K562 (cell line): ENCODE results near the gene TMPRSS5. TPM values are rescaled to one million over a fixed set of nuclear protein-coding genes. Genes with fewer than 3 reads are reported as not detected.

Experiments
- ATAC-seq: fragments of 200-7000 bp; cut with Tn5 transposase; 3 replicates; pipeline ENCODE4 v1.9.1; 2020; ENCODE audit warnings: moderate library complexity
- BruUV-seq: library from RNA; stranded (reverse); fragments of 400-500 nt; replicated peaks from 2 replicates; lab custom pipeline; 2021; lab: Mats Ljungman, UMichigan
- CTCF ChIA-PET: fragments of 300-600 bp; formaldehyde crosslinking; extraction: SDS; loops from one replicate; lab custom pipeline; 2021; ENCODE audit warnings: low intra/inter-chr PET ratio; lab: Yijun Ruan, JAX
- POLR2A ChIA-PET: fragments of 300-600, 350-650 bp; sonication (Branson Sonifier 250); formaldehyde crosslinking; extraction: SDS; loops from one replicate; lab custom pipeline; 2021; ENCODE audit warnings: antibody characterized with exemption, inconsistent platforms; lab: Yijun Ruan, JAX
- DNase-seq, 4 experiments: peaks; one replicate each; pipeline versions ENCODE4 v3.0.0 to v3.0.0-alpha.2; 2011 to 2018; ENCODE audit warnings: low spot score in 3 of 4, mixed read lengths in 3 of 4; ENCODE audit errors: extremely low read depth in 1 of 4
- FAIRE-seq: peaks from 2 replicates; lab custom pipeline; 2011; peaks lifted over from hg19 to GRCh38; lab: Jason Lieb, UNC
- H2AFZ ChIP-seq: 2 replicates; pipeline ENCODE4 v1.6.0; 2011; ENCODE audit warnings: low read depth, low read length, control low read depth, inconsistent platforms
- H3K27ac ChIP-seq: fragments of 200-600 bp; 3 replicates; pipeline ENCODE4 v1.8.0; 2011; ENCODE audit warnings: low read depth, mild to moderate bottlenecking, control low read depth, inconsistent platforms, low read length, moderate library complexity, mixed read lengths; ENCODE audit errors: extremely low read depth
- H3K27me3 ChIP-seq, 2 experiments: fragments of 300-600 bp in 1 of 2; 2 replicates in 1 of 2; 3 replicates in 1 of 2; pipeline versions ENCODE4 v1.6.0 to v1.8.0; 2011; ENCODE audit warnings: inconsistent platforms in 2 of 2, low read length in 2 of 2, mild to moderate bottlenecking in 1 of 2, mixed read lengths in 1 of 2, moderate library complexity in 1 of 2; ENCODE audit not compliant: control insufficient read depth in 2 of 2, insufficient read depth in 2 of 2
- H3K36me3 ChIP-seq: fragments of 300-600 bp; 3 replicates; pipeline ENCODE4 v1.8.0; 2011; ENCODE audit warnings: mild to moderate bottlenecking, low read length, inconsistent platforms; ENCODE audit not compliant: control insufficient read depth, insufficient read depth
- H3K4me1 ChIP-seq, 2 experiments: fragments of 200-600 bp in 1 of 2; replicated peaks in 1 of 2; 2 replicates in 1 of 2; 3 replicates in 1 of 2; pipeline versions ENCODE4 v1.5.1 to v1.8.0; 2011; ENCODE audit warnings: inconsistent platforms in 2 of 2, low read length in 2 of 2, mild to moderate bottlenecking in 1 of 2, mixed read lengths in 1 of 2, moderate library complexity in 1 of 2; ENCODE audit not compliant: control insufficient read depth in 2 of 2, insufficient read depth in 2 of 2
- H3K4me2 ChIP-seq: 2 replicates; pipeline ENCODE4 v1.6.1; 2011; ENCODE audit warnings: low read length, control low read depth, inconsistent platforms, mixed read lengths; ENCODE audit not compliant: insufficient read depth
- H3K4me3 ChIP-seq: fragments of 200-600 bp; sonication (generic), shearing (Covaris generic); 2 replicates; pipeline ENCODE4 v1.5.1; 2016; ENCODE audit warnings: control low read depth, inconsistent platforms
- H3K79me2 ChIP-seq: fragments of 200-600 bp; 3 replicates; pipeline ENCODE4 v1.8.0; 2011; ENCODE audit warnings: low read length, inconsistent platforms; ENCODE audit not compliant: control insufficient read depth, insufficient read depth
- H3K9ac ChIP-seq, 2 experiments: 2 replicates each; pipeline versions ENCODE4 v1.6.0 to v1.6.1; 2011; ENCODE audit warnings: low read depth in 2 of 2, low read length in 2 of 2, control low read depth in 1 of 2, inconsistent platforms in 1 of 2, mild to moderate bottlenecking in 1 of 2, mixed read lengths in 1 of 2; ENCODE audit not compliant: insufficient read depth in 1 of 2
- H3K9me1 ChIP-seq: one replicate; pipeline ENCODE4 v1.6.0; 2011; ENCODE audit warnings: inconsistent platforms, mild to moderate bottlenecking, low read length, moderate library complexity; ENCODE audit not compliant: control insufficient read depth, insufficient read depth
- H3K9me3 ChIP-seq: replicated peaks from 2 replicates; pipeline ENCODE4 v1.5.1; 2011; ENCODE audit warnings: low read depth, low read length, inconsistent platforms; ENCODE audit not compliant: control insufficient read depth, insufficient read depth
- H4K20me1 ChIP-seq: replicated peaks from 2 replicates; pipeline ENCODE4 v1.6.1; 2011; ENCODE audit warnings: low read length, inconsistent platforms, mixed read lengths; ENCODE audit not compliant: control insufficient read depth, insufficient read depth
- ARNT ChIP-seq, 2 experiments: fragments of 450-650 bp; IDR thresholded peaks; 2 replicates each; pipeline ENCODE4 v1.6.1; 2016; ENCODE audit warnings: mild to moderate bottlenecking in 1 of 2
- BACH1 ChIP-seq: fragments of 200-800 bp; sonication (Bioruptor generic); IDR thresholded peaks from 2 replicates; pipeline ENCODE4 v1.6.1; 2016; ENCODE audit warnings: missing genetic modification characterization, missing compliant biosample characterization
- BCOR ChIP-seq: fragments of 450-650 bp; IDR thresholded peaks from 2 replicates; pipeline ENCODE4 v1.6.1; 2016
- C11orf30 ChIP-seq: fragments of 450-650 bp; IDR thresholded peaks from 2 replicates; pipeline ENCODE4 v1.6.1; 2016; ENCODE audit warnings: low read depth, mild to moderate bottlenecking
- CXXC5 ChIP-seq: fragments of 250-450 bp; sonication (Bioruptor Pico); IDR thresholded peaks from 2 replicates; pipeline ENCODE4 v1.8.0; 2022; ENCODE audit warnings: inconsistent platforms, mild to moderate bottlenecking, moderate library complexity
- DMBX1 ChIP-seq: fragments of 250-450 bp; sonication (Bioruptor Pico); IDR thresholded peaks from 2 replicates; pipeline ENCODE4 v1.8.0; 2022; ENCODE audit warnings: inconsistent platforms, mild to moderate bottlenecking, moderate library complexity, borderline replicate concordance
- DPF2 ChIP-seq: fragments of 450-650 bp; IDR thresholded peaks from 2 replicates; pipeline ENCODE4 v1.6.1; 2016
- FOXA3 ChIP-seq, 2 experiments: fragments of 450-650 bp in 1 of 2; sonication (generic) in 1 of 2; formaldehyde crosslinking; IDR thresholded peaks in 1 of 2; conservative IDR thresholded peaks in 1 of 2; 2 replicates each; pipeline versions ENCODE4 v1.4.0 to v1.8.0; 2020 to 2022; ENCODE audit warnings: mild to moderate bottlenecking in 2 of 2, missing genetic modification reagents in 1 of 2
- NFE2 ChIP-seq: IDR thresholded peaks from 2 replicates; pipeline ENCODE4 v1.6.1; 2014; ENCODE audit warnings: antibody characterized with exemption, low read depth
- SMARCE1 ChIP-seq: fragments of 450-650 bp; IDR thresholded peaks from 2 replicates; pipeline ENCODE4 v1.7.1; 2016; ENCODE audit warnings: mild to moderate bottlenecking
- SOX6 ChIP-seq: fragments of 450-650 bp; IDR thresholded peaks from 2 replicates; pipeline ENCODE4 v1.6.1; 2014; ENCODE audit warnings: mild to moderate bottlenecking
- TSHZ1 ChIP-seq: fragments of 250-450 bp; sonication (Bioruptor Pico); IDR thresholded peaks from 2 replicates; pipeline ENCODE4 v1.4.0; 2020; ENCODE audit warnings: mild to moderate bottlenecking, moderate library complexity
- ZNF592 ChIP-seq: fragments of 450-650 bp; IDR thresholded peaks from 2 replicates; pipeline ENCODE4 v1.6.1; 2017; ENCODE audit warnings: antibody characterized with exemption, mild to moderate bottlenecking
- in situ Hi-C: fragments of 300-500 bp; cut with MboI; formaldehyde crosslinking; loops from 4 replicates; pipeline ENCODE4 v1.15.0; 2018; ENCODE audit warnings: inconsistent platforms, mixed read lengths
- intact Hi-C: fragments of 100-400 bp; cut with micrococcal nuclease; formaldehyde crosslinking; loops from 2 replicates; pipeline ENCODE4 v1.14.2; 2022
- polyA plus RNA-seq, 8 experiments: library from polyadenylated mRNA; depleted of rRNA in 4 of 8; stranded (reverse) in 5 of 8; unstranded in 3 of 8; fragments of >200 nt; fragmentation: Nextera tagmentation in 2 of 8; fragmentation: Illumina TruSeq in 1 of 8; extraction: Ambion mirVana in 2 of 8; extraction: Trizol in 1 of 8; gene quantifications; 2 replicates each; pipeline versions ENCODE4 v1.2.1 to v1.2.3, GENCODE V29; 2011 to 2014; ENCODE audit warnings: inconsistent platforms in 1 of 8, missing spikeins in 1 of 8
- total RNA-seq, 7 experiments: library from RNA; depleted of rRNA in 6 of 7; stranded (reverse); fragments of >200 nt in 6 of 7; fragmentation: Illumina TruSeq in 2 of 7; extraction: Trizol in 2 of 7; gene quantifications; 2 replicates each; pipeline versions ENCODE4 v1.2.1 to v1.2.3, GENCODE V29; 2011 to 2021; ENCODE audit warnings: low replicate concordance in 1 of 7

TMPRSS5 gene
- total and polyA plus RNA-seq, 9 of the 15 experiments (the other 6 are each of a cell fraction or from before 2014, with no cell fraction given) = 0.07 to 0.49 (median 0.17) TPM; not detected in 1

GRCh38 chr11:113670149-113670830 is 35.8 kb downstream of the TMPRSS5 start (continued):
- TF ChIP-seq BCOR = no peak
- TF ChIP-seq, all 486 proteins: peak for 4

- ChIA-PET POLR2A (interaction anchor here (1.1 kb wide), 1 partner anchor 12 kb away, joined by 3 read pairs; no protein-coding TSS in a partner anchor), CTCF (no interaction called here)
- peak in 1 of 4 experiments; percentile 32 for DNase-seq
- peak overlapping the region; percentile 60 for H3K27ac ChIP-seq
- H2AFZ ChIP-seq = peak overlapping the region; percentile 15; the same call in 1 of the 2 replicates
- peaks cover 6% of the 10 kb centered on the region; the same call in 2 of the 3 replicates for H3K79me2 ChIP-seq
- no peaks in the 10 kb centered on the region for H3K9me1 ChIP-seq
- no peak overlapping the region for H3K4me2 ChIP-seq
- peaks cover 9 to 52% of the 10 kb centered on the region in 2 experiments; a peak in 4 of 5 replicates for H3K4me1 ChIP-seq
- H3K27me3 ChIP-seq = no peaks in the 10 kb centered on the region
- in situ Hi-C loops = no loop called here
- no peaks in the 10 kb centered on the region for H4K20me1 ChIP-seq
- H3K36me3 ChIP-seq = peaks cover 2% of the 10 kb centered on the region
- H3K9ac ChIP-seq = no peak overlapping the region; a peak in 1 of 4 replicates
- peaks cover 15% of the 10 kb centered on the region for H3K9me3 ChIP-seq
- H3K4me3 ChIP-seq = no peak overlapping the region
- no TSS peak for BruUV-seq
- no peak for ATAC-seq
- intact Hi-C loops = loop anchor here (5.0 kb wide), 1 partner anchor 549 kb away; no protein-coding TSS in a partner anchor
- no peak for FAIRE-seq
- TF ChIP-seq ZNF592 (peak; percentile 51; the same call in 1 of the 2 replicates), SMARCE1 (0 out of 2 replicates have a peak, but pooled peaks have one; percentile 9), CXXC5 (peak; percentile 23; the same call in 1 of the 2 replicates), ARNT (IDR thresholded peaks at IDR 0.05) (no peak; a peak in 1 of 4 replicates), SOX6 (peak; percentile 77; the same call in 1 of the 2 replicates), C11orf30 (peak; percentile 20), FOXA3 (CRISPR knock-in tag; conservative IDR thresholded peaks at IDR 0.05 in 1 of 2, IDR thresholded peaks at IDR 0.05 in 1 of 2) (peak in 1 of 2 experiments; percentile 68; a peak in 2 of 4 replicates), DMBX1 (CRISPR knock-in tag) (0 out of 2 replicates have a peak, but pooled peaks have one; percentile 19), TSHZ1 (CRISPR knock-in tag) (0 out of 2 replicates have a peak, but pooled peaks have one; percentile 11), BACH1 (tag) (0 out of 2 replicates have a peak, but pooled peaks have one; percentile 25), DPF2 (peak; percentile 40; the same call in 1 of the 2 replicates), NFE2 (0 out of 2 replicates have a peak, but pooled peaks have one; percentile 28)
Measured at GRCh38 chr11:113668255-113668654, 37.9 kb downstream of the TMPRSS5 start.
